Articular chondrocyte of knee joint (primary cell): ENCODE results near the gene DNAAF6. TPM values are rescaled to one million over a fixed set of nuclear protein-coding genes. Genes with fewer than 3 reads are reported as not detected.

ENCODE experiments used
- small RNA-seq: library from RNA; depleted of rRNA; stranded (forward); fragments of <200 nt; gene quantifications from one replicate; pipeline ENCODE3, GENCODE V24; 2012
- total RNA-seq: library from RNA; depleted of rRNA; stranded (reverse); fragments of >200 nt; gene quantifications from 2 replicates; pipeline ENCODE4 v1.2.3, GENCODE V29; 2012

Gene DNAAF6
- not detected in 2 replicates for total RNA-seq

GRCh38 chrX:107205770-107206696 lies at the start of gene DNAAF6, which contains the start of gene NUP62CL:
Gene DNAAF6 (plus strand): TSS chrX:107206611. CDS start chrX:107212876, 6,265 bp downstream.
Gene NUP62CL (minus strand): TSS chrX:107206433. CDS start chrX:107175146, 31,287 bp downstream.

Small RNAs within 50 kb of the gene (small RNA-seq; reads per million reads assigned to genes)
- gene RF00019: not detected

Other genes with a start within 250 kb of the DNAAF6 start
- 44.1 and 44.3 TPM in 2 replicates for gene MORC4, start 206.4 kb upstream of the DNAAF6 start, total RNA-seq
- gene RBM41, start 87.8 kb upstream of the DNAAF6 start, total RNA-seq: 18.4 and 21.3 TPM in 2 replicates
- gene NUP62CL, start 178 bp upstream of the DNAAF6 start, total RNA-seq: 0.22 and 0.26 TPM in 2 replicates
- gene FRMPD3, start 243.0 kb downstream of the DNAAF6 start, total RNA-seq: 0.32 and 0.39 TPM in 2 replicates